Uterus (tissue), 4 donors: ENCODE measurements around the gene SLC26A1. TPM values are rescaled to one million over a fixed set of nuclear protein-coding genes. Genes with fewer than 3 reads are reported as not detected.

ENCODE experiments used
- DNase-seq, 2 donors: peaks; one replicate each; pipeline ENCODE4 v3.0.0-alpha.2; 2019 to 2020
- H3K27ac ChIP-seq, 2 donors: fragments of 200-600 bp; sonication (generic); 1 replicate in 1 of 2; 2 replicates in 1 of 2; pipeline ENCODE4 v1.5.1; 2016 to 2018
- H3K27me3 ChIP-seq, 2 donors: fragments of 200-600 bp; sonication (generic); one replicate each; pipeline ENCODE4 v1.5.1; 2018 to 2019; ENCODE audit warnings: control low read depth in 1 of 2
- H3K36me3 ChIP-seq, 2 donors: fragments of 200-600 bp; sonication (generic); one replicate each; pipeline ENCODE4 v1.5.1; 2019; ENCODE audit warnings: control low read depth in 1 of 2
- H3K4me1 ChIP-seq, 2 donors: fragments of 200-600 bp; sonication (generic); one replicate each; pipeline ENCODE4 v1.5.1; 2018 to 2019; ENCODE audit warnings: control low read depth in 1 of 2
- H3K4me3 ChIP-seq, 2 donors: fragments of 200-600 bp; sonication (generic); 1 replicate in 1 of 2; 2 replicates in 1 of 2; pipeline ENCODE4 v1.5.1; 2018 to 2019; ENCODE audit warnings: mild to moderate bottlenecking in 1 of 2
- H3K9me3 ChIP-seq, 2 donors: fragments of 200-600 bp; sonication (generic); one replicate each; pipeline ENCODE4 v1.5.1; 2019; ENCODE audit warnings: control low read depth in 1 of 2
- CTCF ChIP-seq, 4 experiments: fragments of 200-600 bp in 2 of 4; fragments of 450-650 bp in 2 of 4; sonication (generic) in 2 of 4; IDR thresholded peaks; one replicate each; pipeline ENCODE4 v1.5.1; 2016 to 2019; ENCODE audit warnings: antibody characterized with exemption in 4 of 4, mild to moderate bottlenecking in 2 of 4, moderate library complexity in 1 of 4
- POLR2A ChIP-seq, 2 donors: fragments of 450-650 bp; IDR thresholded peaks; one replicate each; pipeline ENCODE4 v1.6.1; 2016; ENCODE audit warnings: antibody characterized with exemption in 2 of 2, mild to moderate bottlenecking in 1 of 2, moderate library complexity in 1 of 2
- intact Hi-C: fragments of 100-400 bp; cut with DNase I; formaldehyde crosslinking; loops from one replicate; pipeline ENCODE4 v1.15.1; 2023; ENCODE audit warnings: low total_unique reads
- total RNA-seq, 4 donors: library from RNA; depleted of rRNA in 3 of 4; stranded (reverse); fragments of >200 nt in 3 of 4; gene quantifications; one replicate each; pipeline versions ENCODE4 v1.1.0 to v1.2.4, GENCODE V29; 2014 to 2023
- donor health status: DM: yes; HTN: yes; CAD: no.

The SLC26A1 gene
- total RNA-seq, 4 donors from 2014 or later: 0.07 to 0.12 TPM; not detected in 2

DNA sequence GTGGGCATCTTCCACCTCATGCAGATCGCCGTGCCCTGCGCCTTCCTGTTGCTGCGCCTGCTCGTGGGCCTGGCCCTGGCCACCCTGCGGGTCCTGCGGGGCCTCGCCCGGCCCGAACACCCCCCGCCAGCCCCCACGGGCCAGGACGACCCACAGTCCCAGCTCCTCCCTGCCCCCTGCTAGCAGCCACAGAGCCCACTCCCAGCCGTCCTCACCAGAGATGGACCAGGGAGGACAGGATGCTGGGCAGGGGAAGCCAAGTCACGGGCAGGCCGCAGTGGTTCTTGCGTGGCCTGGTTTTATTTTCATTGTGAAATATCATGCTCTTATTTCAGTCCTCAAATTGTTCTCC, 34.9 kb downstream of the SLC26A1 start:
- Histone ChIP-seq H3K36me3 (no peaks in the 10 kb centered on the region), H3K4me3 (no peak overlapping the region), H3K9me3 (no peaks in the 10 kb centered on the region), H3K4me1 (no peaks in the 10 kb centered on the region), H3K27me3 (no peaks in the 10 kb centered on the region), H3K27ac (no peak overlapping the region)
- TF ChIP-seq CTCF (IDR thresholded peaks at IDR 0.05) (no peak), POLR2A (IDR thresholded peaks at IDR 0.05) (no peak)
- peak in 1 of 2 donors; percentile 13 for DNase-seq
- intact Hi-C loops: no loop called here

GRCh38 chr4:957581-958313, 35.5 kb downstream of the SLC26A1 start:
- Histone ChIP-seq H3K36me3 (no peaks in the 10 kb centered on the region), H3K9me3 (no peaks in the 10 kb centered on the region), H3K27me3 (no peaks in the 10 kb centered on the region), H3K4me3 (no peak overlapping the region), H3K4me1 (no peaks in the 10 kb centered on the region), H3K27ac (no peak overlapping the region)
- intact Hi-C loops: no loop called here
- TF ChIP-seq POLR2A (IDR thresholded peaks at IDR 0.05) (no peak), CTCF (IDR thresholded peaks at IDR 0.05) (no peak)
- DNase-seq: peak in 1 of 2 donors; percentile 13

GRCh38 chr4:957231-957580, 36.0 kb downstream of the SLC26A1 start:
- Histone ChIP-seq H3K4me1 (no peaks in the 10 kb centered on the region), H3K27me3 (no peaks in the 10 kb centered on the region), H3K27ac (no peak overlapping the region), H3K36me3 (no peaks in the 10 kb centered on the region), H3K4me3 (no peak overlapping the region), H3K9me3 (no peaks in the 10 kb centered on the region)
- no peak for DNase-seq
- TF ChIP-seq POLR2A (IDR thresholded peaks at IDR 0.05): no peak
- no peak for TF ChIP-seq CTCF (IDR thresholded peaks at IDR 0.05)
- intact Hi-C loops: no loop called here

DNA sequence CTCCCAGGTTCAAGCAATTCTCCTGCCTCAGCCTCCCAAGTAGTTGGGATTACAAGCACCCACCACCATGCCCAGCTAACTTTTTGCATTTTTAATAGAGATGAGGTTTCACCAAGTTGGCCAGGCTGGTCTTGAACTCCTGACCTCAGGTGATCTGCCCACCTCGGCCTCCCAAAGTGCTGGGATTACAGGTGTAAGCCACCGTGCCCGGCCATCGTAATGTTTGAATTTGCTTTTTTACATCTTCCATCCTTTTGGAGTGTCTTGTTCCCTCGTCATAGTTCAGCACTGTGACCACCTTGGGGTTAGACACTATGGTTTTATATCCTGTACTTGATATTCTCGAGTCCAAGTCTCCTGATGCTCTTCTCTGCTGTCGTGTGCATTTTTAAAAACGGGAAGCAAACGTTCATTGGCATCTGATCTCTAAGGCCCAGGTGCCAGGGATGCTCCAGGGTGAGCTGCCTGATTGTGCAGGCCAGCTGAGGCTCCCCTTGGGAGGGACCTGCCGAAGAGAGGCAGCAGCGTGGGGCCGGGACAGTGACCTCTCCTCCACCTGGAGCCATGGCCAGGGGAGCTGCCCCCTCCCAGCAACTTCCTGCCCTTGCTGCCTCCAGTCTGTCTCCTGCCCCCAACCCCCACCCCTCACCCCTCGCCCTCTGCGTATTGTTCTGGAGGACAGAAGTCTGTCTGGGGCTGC, 36.5 kb downstream of the SLC26A1 start:
- TF ChIP-seq CTCF (IDR thresholded peaks at IDR 0.05) (no peak), POLR2A (IDR thresholded peaks at IDR 0.05) (no peak)
- DNase-seq: no peak
- H3K27ac ChIP-seq: no peak overlapping the region
- no peaks in the 10 kb centered on the region for H3K4me1 ChIP-seq
- intact Hi-C loops: no loop called here
- no peaks in the 10 kb centered on the region for H3K27me3 ChIP-seq
- H3K36me3 ChIP-seq: no peaks in the 10 kb centered on the region
- no peaks in the 10 kb centered on the region for H3K9me3 ChIP-seq
- no peak overlapping the region for H3K4me3 ChIP-seq

GRCh38 chr4:955931-956381, 37.2 kb downstream of the SLC26A1 start:
- Histone ChIP-seq H3K9me3 (no peaks in the 10 kb centered on the region), H3K27ac (no peak overlapping the region), H3K36me3 (no peaks in the 10 kb centered on the region), H3K4me1 (no peaks in the 10 kb centered on the region), H3K4me3 (no peak overlapping the region), H3K27me3 (no peaks in the 10 kb centered on the region)
- DNase-seq: peak in 1 of 2 donors; percentile 12
- TF ChIP-seq POLR2A (IDR thresholded peaks at IDR 0.05): no peak
- no peak for TF ChIP-seq CTCF (IDR thresholded peaks at IDR 0.05)
- intact Hi-C loops: no loop called here
